Breast epithelium (tissue), 3 donors: ENCODE data around the gene KIAA1549.

ENCODE experiments used
- POLR2A ChIP-seq: fragments of 450-650 bp; IDR thresholded peaks from one replicate; pipeline ENCODE4 v1.6.1; 2016; ENCODE audit warnings: antibody characterized with exemption, mild to moderate bottlenecking, moderate library complexity
- POLR2AphosphoS5 ChIP-seq, 3 donors: sonication (generic); formaldehyde crosslinking; IDR thresholded peaks; one replicate each; pipeline ENCODE4 v1.6.1; 2017; ENCODE audit warnings: antibody characterized with exemption in 3 of 3
- TF ChIP-seq, protein P1 (sequence below), 3 donors: fragments of 450-650 bp; IDR thresholded peaks; one replicate each; pipeline ENCODE4 v1.5.1; 2016 to 2017; ENCODE audit warnings: antibody characterized with exemption in 3 of 3, mild to moderate bottlenecking in 3 of 3, moderate library complexity in 3 of 3

DNA sequence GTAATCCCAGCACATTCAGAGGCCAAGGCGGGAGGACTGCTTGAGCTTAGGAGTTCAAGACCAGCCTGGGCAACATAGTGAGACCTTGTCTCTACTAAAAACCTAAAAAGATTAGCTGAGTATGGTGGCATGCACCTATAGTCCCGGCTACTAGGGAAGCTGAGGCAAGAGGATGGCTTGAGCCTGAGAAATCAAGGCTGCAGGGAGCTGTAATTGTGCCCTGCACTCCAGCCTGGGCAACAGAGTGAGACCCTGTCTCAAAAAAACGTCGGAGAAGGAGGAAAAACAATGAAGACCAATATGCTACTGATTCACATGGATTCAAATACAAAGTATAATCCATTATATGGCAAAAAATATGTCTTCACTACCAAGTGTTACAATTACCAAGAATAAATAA lies 41.1 kb upstream of the KIAA1549 start:
- no peak for TF ChIP-seq POLR2AphosphoS5 (IDR thresholded peaks at IDR 0.05)
- TF ChIP-seq, protein P1, sequence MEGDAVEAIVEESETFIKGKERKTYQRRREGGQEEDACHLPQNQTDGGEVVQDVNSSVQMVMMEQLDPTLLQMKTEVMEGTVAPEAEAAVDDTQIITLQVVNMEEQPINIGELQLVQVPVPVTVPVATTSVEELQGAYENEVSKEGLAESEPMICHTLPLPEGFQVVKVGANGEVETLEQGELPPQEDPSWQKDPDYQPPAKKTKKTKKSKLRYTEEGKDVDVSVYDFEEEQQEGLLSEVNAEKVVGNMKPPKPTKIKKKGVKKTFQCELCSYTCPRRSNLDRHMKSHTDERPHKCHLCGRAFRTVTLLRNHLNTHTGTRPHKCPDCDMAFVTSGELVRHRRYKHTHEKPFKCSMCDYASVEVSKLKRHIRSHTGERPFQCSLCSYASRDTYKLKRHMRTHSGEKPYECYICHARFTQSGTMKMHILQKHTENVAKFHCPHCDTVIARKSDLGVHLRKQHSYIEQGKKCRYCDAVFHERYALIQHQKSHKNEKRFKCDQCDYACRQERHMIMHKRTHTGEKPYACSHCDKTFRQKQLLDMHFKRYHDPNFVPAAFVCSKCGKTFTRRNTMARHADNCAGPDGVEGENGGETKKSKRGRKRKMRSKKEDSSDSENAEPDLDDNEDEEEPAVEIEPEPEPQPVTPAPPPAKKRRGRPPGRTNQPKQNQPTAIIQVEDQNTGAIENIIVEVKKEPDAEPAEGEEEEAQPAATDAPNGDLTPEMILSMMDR (IDR thresholded peaks at IDR 0.05): no peak
- TF ChIP-seq POLR2A: no peak
